A673 (cell line): ENCODE results near the gene ABHD8. TPM values are rescaled to one million over a fixed set of nuclear protein-coding genes. Genes with fewer than 3 reads are reported as not detected.

Experiments used
- BruUV-seq: library from RNA; stranded (reverse); fragments of 400-500 nt; replicated peaks from 2 replicates; lab custom pipeline; 2021; lab: Mats Ljungman, UMichigan
- CTCF ChIA-PET: fragments of 300-600 bp; sonication (Branson Sonifier 250); formaldehyde crosslinking; loops from one replicate; lab custom pipeline; 2022; ENCODE audit warnings: antibody characterized with exemption; lab: Charles Lee
- POLR2A ChIA-PET: fragments of 300-600 bp; sonication (Branson Sonifier 250); formaldehyde crosslinking; loops from one replicate; lab custom pipeline; 2022; ENCODE audit warnings: antibody characterized with exemption; ENCODE audit not compliant: low non-redundant PET; lab: Charles Lee
- DNase-seq: peaks from one replicate; pipeline ENCODE4 v3.0.0-alpha.2; 2015; ENCODE audit warnings: low spot score
- H3K27ac ChIP-seq: fragments of 200-600 bp; sonication (generic); 2 replicates; pipeline ENCODE4 v1.5.1; 2016; ENCODE audit warnings: mixed run types, low read depth, mild to moderate bottlenecking, mixed read lengths, antibody characterized with exemption, low read length; ENCODE audit not compliant: poor library complexity, severe bottlenecking
- H3K27me3 ChIP-seq: fragments of 200-600 bp; sonication (generic); replicated peaks from 2 replicates; pipeline ENCODE4 v1.6.1; 2017; ENCODE audit warnings: mixed run types, low read depth, mild to moderate bottlenecking, mixed read lengths, antibody characterized with exemption, low read length; ENCODE audit not compliant: insufficient read depth, poor library complexity
- H3K36me3 ChIP-seq: fragments of 200-600 bp; sonication (generic); 2 replicates; pipeline ENCODE4 v1.6.1; 2016; ENCODE audit warnings: mixed run types, mild to moderate bottlenecking, mixed read lengths, antibody characterized with exemption, low read length; ENCODE audit not compliant: insufficient read depth, poor library complexity, severe bottlenecking
- H3K4me1 ChIP-seq: fragments of 200-600 bp; sonication (generic); 2 replicates; pipeline ENCODE4 v1.6.1; 2017; ENCODE audit warnings: mixed run types, mild to moderate bottlenecking, mixed read lengths, antibody characterized with exemption, low read length; ENCODE audit not compliant: insufficient read depth, poor library complexity, severe bottlenecking
- H3K4me3 ChIP-seq: fragments of 200-600 bp; sonication (generic); 2 replicates; pipeline ENCODE4 v1.5.1; 2016; ENCODE audit warnings: low read depth, mixed run types, mild to moderate bottlenecking, mixed read lengths, low read length; ENCODE audit not compliant: poor library complexity, severe bottlenecking
- H3K9me3 ChIP-seq: fragments of 200-600 bp; sonication (generic); 2 replicates; pipeline ENCODE4 v1.6.1; 2016; ENCODE audit warnings: mixed run types, low read depth, mild to moderate bottlenecking, mixed read lengths, antibody characterized with exemption, low read length; ENCODE audit not compliant: poor library complexity, severe bottlenecking
- CTCF ChIP-seq: fragments of 300-800, 200-600 bp; sonication (generic); conservative IDR thresholded peaks from 2 replicates; pipeline ENCODE4 v1.5.1; 2017; ENCODE audit warnings: low read depth, mild to moderate bottlenecking, antibody characterized with exemption, low read length, moderate library complexity, mixed read lengths
- EZH2 ChIP-seq: fragments of 200-600 bp; sonication (generic); IDR thresholded peaks from 2 replicates; pipeline ENCODE4 v1.6.1; 2017; ENCODE audit warnings: borderline replicate concordance, low read depth, mild to moderate bottlenecking, mixed read lengths, antibody characterized with exemption, low read length; ENCODE audit not compliant: poor library complexity, severe bottlenecking
- intact Hi-C: fragments of 100-400 bp; cut with micrococcal nuclease; formaldehyde crosslinking; loops from one replicate; pipeline ENCODE4 v1.10.0; 2022; ENCODE audit not compliant: unreplicated experiment
- total RNA-seq: library from RNA; stranded (reverse); gene quantifications from 2 replicates; pipeline ENCODE4 v1.2.3, GENCODE V29; 2021

The ABHD8 gene
- total RNA-seq, 1 experiment from 2014 or later = 11.0 TPM

DNA sequence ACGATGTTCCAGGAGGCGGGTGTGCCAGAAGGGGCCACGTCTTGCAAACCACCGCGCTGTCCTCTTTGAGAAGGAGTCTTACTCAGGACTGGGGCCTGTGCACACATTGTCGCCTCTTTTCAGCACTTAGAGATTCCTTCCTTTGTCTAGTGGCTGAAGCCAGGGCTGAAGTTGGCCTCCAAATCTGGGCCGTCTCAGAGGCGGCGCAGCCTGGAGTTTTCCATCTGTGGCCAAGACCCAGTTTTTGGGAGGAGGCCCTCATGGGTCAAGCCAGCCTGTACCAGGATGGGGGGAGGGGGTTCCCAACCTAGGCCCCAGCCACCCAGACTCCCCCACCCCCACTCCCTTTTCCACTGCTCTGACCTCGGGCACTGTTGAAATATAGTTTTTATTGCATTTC is 19.6 kb upstream of the ABHD8 start:
- no peak overlapping the region for H3K4me3 ChIP-seq
- no TSS peak for BruUV-seq
- DNase-seq = no peak
- ChIA-PET POLR2A (no interaction called here), CTCF (interaction anchor here (0.5 kb wide), 1 partner anchor 94 kb away, joined by 6 read pairs; no protein-coding TSS in a partner anchor)
- no peaks in the 10 kb centered on the region for H3K27me3 ChIP-seq
- intact Hi-C loops = no loop called here
- H3K36me3 ChIP-seq = peaks cover 17% of the 10 kb centered on the region
- TF ChIP-seq EZH2 (no peak), CTCF (no peak)
- H3K4me1 ChIP-seq = no peaks in the 10 kb centered on the region
- no peaks in the 10 kb centered on the region for H3K9me3 ChIP-seq
- peak overlapping the region; percentile 50 for H3K27ac ChIP-seq

DNA sequence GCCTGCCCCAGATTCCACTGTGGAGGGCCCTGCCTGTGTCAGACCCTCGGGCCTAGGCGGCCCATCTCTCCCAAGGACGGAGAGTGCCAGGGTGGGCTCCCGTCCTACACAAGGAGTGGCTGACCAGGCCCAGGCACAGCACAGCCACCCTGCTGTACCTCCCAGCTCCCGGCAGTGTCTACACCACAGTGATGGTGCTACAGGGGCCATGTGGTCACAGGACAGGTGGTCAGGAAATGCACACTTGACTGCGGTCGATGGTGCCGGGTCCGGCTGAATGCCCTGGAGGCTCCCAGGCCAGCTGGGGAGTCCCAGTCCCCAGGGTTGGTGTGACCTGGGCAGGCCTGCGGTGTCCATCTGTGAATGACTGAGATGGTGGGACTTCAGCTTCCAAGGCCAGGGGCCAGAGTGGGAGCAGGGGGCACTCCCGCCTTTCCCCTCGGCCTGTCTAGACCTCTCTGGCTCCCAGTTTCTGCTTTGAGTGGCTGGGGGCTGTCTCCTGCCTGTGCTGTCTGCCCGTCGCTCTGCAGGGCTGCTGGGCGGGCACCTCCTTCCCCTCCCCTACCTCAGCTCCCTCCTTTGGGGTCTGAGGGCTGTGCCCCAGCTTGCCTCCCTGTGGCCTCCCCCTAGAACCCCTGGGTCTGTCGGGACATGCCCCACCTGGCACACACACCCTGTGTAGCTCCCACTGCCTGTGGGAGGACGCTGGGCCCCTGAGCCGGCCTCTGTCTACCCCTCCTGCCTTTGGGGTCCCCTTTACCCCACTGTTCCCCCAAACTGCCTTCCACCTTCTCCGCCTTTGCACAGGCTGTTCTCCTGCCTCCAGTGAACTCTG is 18.6 kb upstream of the ABHD8 start:
- H3K4me1 ChIP-seq = no peaks in the 10 kb centered on the region
- H3K4me3 ChIP-seq = no peak overlapping the region
- intact Hi-C loops = no loop called here
- BruUV-seq = no TSS peak
- H3K27me3 ChIP-seq = no peaks in the 10 kb centered on the region
- no peak overlapping the region for H3K27ac ChIP-seq
- POLR2A ChIA-PET = no interaction called here
- CTCF ChIA-PET = interaction anchor here (0.5 kb wide), 1 partner anchor 95 kb away, joined by 6 read pairs; no protein-coding TSS in a partner anchor
- no peaks in the 10 kb centered on the region for H3K9me3 ChIP-seq
- no peak for TF ChIP-seq CTCF
- no peak for TF ChIP-seq EZH2
- H3K36me3 ChIP-seq = peaks cover 11% of the 10 kb centered on the region
- DNase-seq = no peak

DNA sequence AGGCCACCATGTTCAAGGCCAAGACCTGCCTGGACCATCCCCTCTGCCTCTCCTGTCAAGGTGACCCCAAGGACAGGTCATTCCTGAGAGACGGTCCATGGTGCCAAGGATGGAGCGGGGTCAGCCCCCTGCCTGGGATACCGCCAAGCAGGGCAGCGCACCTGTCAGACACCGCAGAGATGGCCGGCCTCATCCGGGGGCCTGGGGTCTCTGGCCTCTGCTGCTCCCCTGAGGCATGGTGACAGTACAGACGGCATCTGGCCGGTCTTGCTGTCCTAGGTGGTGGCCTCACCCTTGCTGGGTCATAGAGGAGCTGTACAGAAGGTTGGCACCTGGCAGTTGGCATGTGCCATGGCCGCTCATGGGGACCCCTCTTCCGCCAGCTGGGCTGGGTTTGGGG is 17.2 kb upstream of the ABHD8 start:
- ChIA-PET POLR2A (no interaction called here), CTCF (no interaction called here)
- intact Hi-C loops = no loop called here
- Histone ChIP-seq H3K4me1 (no peaks in the 10 kb centered on the region), H3K27ac (no peak overlapping the region), H3K4me3 (no peak overlapping the region), H3K9me3 (no peaks in the 10 kb centered on the region), H3K36me3 (peaks cover 18% of the 10 kb centered on the region), H3K27me3 (no peaks in the 10 kb centered on the region)
- BruUV-seq = no TSS peak
- TF ChIP-seq CTCF = no peak
- no peak for DNase-seq
